ENCODE measurements around the gene SCNN1A.

Gene SCNN1A

GRCh38 chr12:6303071-6303470, 72.3 kb downstream of the SCNN1A start:
- no peak for DNase-seq (ENCODE audit: low read depth)
- H3K4me3 ChIP-seq (ENCODE audit: low read length), result no peak overlapping the region
- no peak for TF ChIP-seq CTCF (conservative IDR thresholded peaks at IDR 0.05; ENCODE audit: low read length)

GRCh38 chr12:6302621-6303020, 72.7 kb downstream of the SCNN1A start:
- DNase-seq (ENCODE audit: low read depth), result no peak
- no peak overlapping the region for H3K4me3 ChIP-seq (ENCODE audit: low read length)
- no peak for TF ChIP-seq CTCF (conservative IDR thresholded peaks at IDR 0.05; ENCODE audit: low read length)

- H3K4me3 ChIP-seq (ENCODE audit: low read length), result no peak overlapping the region
- DNase-seq (ENCODE audit: low read depth), result no peak
- no peak for TF ChIP-seq CTCF (conservative IDR thresholded peaks at IDR 0.05; ENCODE audit: low read length)
These were observed 73.6 kb downstream of the SCNN1A start for GRCh38 chr12:6301721-6302120.

GRCh38 chr12:6297170-6297569, 78.2 kb downstream of the SCNN1A start:
- TF ChIP-seq CTCF (conservative IDR thresholded peaks at IDR 0.05; ENCODE audit: low read length), result no peak
- no peak overlapping the region for H3K4me3 ChIP-seq (ENCODE audit: low read length)
- no peak for DNase-seq (ENCODE audit: low read depth)

Measured in AG10803 (cell line).